DMS 273 (cell line): ENCODE measurements around the gene CD200R1.

Source experiments
- DNase-seq: peaks from one replicate; lab custom pipeline; 2025; ENCODE audit not compliant: unreplicated experiment; lab: John Stamatoyannopoulos, UW

CD200R1 gene

DNA sequence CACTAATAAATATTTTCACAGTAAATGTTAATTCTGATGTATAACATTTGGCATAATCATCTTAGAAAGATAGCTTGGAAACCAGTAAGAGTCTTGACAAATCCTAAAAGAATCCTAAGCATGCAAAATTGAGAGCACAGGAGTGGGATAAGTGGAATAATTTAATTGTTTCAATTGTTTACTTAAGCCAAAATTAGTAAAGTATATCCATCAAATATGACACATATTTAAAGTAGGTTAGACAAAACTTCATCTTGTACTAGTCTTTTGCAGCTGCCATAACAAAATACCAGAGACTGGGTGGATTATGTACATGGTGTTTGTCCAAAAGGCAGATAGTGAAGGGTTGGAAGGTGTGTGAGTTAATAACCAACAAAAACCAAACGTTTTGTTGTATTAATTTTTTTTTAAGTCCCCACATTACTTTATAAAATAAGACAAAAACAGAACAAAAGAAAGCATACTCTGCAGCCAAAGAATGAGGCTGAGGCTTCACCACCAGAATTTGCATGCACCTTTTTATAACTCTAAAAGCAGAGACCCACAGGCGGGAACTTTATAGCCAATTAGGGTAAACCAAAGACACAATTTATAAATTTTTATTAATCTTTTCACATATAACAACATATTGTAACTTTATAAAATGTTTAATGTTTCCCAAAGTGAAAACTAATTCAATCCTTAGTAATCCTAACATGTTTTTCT, 86.4 kb downstream of the CD200R1 start:
- DNase-seq: no peak

- no peak for DNase-seq
Observed at GRCh38 chr3:112884678-112885290, 90.1 kb downstream of the CD200R1 start.

DNA sequence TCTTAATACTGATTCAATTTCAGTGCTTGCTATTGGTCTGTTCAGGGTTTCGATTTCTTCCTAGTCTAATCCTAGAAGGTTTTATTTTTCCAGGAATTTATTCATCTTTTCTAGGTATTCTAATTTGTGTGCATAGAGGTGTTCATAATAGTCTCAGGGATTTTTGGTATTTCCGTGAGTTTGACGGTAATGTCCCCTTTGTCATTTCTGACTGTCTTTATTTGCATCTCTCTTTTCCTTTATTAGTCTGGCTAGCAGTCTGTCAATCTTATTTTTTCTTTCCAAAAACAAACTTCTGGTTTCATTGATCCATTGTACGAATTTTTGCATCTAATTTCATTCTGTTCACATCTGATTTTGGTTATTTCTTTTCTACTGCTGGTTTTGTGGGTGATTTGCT, 93.0 kb downstream of the CD200R1 start:
- no peak for DNase-seq

- no peak for DNase-seq
Observed at GRCh38 chr3:112875561-112875960, 99.3 kb downstream of the CD200R1 start.

- no peak for DNase-seq
Observed at GRCh38 chr3:112874725-112875124, 100.2 kb downstream of the CD200R1 start.

- no peak for DNase-seq
Observed at GRCh38 chr3:112873632-112874031, 101.3 kb downstream of the CD200R1 start.

GRCh38 chr3:112871735-112872134, 103.2 kb downstream of the CD200R1 start:
- no peak for DNase-seq
